Astrocyte (in vitro differentiated cells and primary cell): ENCODE data around the gene AOAH.

ENCODE experiments used
- EZH2 ChIP-seq: IDR thresholded peaks from 2 replicates; pipeline ENCODE4 v1.6.1; 2012; ENCODE audit warnings: mild to moderate bottlenecking, low read length, inconsistent platforms; ENCODE audit not compliant: insufficient read depth
- TF ChIP-seq, protein P1 (sequence below): IDR thresholded peaks from 2 replicates; pipeline ENCODE4 v1.5.1; 2011; ENCODE audit warnings: low read depth, mild to moderate bottlenecking, inconsistent platforms, low read length, moderate library complexity; ENCODE audit not compliant: insufficient read depth

GRCh38 chr7:36514289-36515243 is 209.7 kb downstream of the AOAH start:
- TF ChIP-seq, protein P1, sequence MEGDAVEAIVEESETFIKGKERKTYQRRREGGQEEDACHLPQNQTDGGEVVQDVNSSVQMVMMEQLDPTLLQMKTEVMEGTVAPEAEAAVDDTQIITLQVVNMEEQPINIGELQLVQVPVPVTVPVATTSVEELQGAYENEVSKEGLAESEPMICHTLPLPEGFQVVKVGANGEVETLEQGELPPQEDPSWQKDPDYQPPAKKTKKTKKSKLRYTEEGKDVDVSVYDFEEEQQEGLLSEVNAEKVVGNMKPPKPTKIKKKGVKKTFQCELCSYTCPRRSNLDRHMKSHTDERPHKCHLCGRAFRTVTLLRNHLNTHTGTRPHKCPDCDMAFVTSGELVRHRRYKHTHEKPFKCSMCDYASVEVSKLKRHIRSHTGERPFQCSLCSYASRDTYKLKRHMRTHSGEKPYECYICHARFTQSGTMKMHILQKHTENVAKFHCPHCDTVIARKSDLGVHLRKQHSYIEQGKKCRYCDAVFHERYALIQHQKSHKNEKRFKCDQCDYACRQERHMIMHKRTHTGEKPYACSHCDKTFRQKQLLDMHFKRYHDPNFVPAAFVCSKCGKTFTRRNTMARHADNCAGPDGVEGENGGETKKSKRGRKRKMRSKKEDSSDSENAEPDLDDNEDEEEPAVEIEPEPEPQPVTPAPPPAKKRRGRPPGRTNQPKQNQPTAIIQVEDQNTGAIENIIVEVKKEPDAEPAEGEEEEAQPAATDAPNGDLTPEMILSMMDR = no peak
- no peak for TF ChIP-seq EZH2
